Stimulated activated naive CD8-positive, alpha-beta T cell treated with anti-CD3 and anti-CD28 coated beads, Interleukin-15, amount 100 ng/mL, for 72 hours (primary cell): Measurements from ENCODE around the gene ARL8B.
"Not testable (repeated sequence)": the region's sequence is repeated elsewhere in the genome, so short reads cannot be mapped to it uniquely, and the experiment has no call there.

Experiments
- ATAC-seq: fragments of 150-1000 bp; cut with Tn5 transposase; 2 replicates; pipeline ENCODE4 v1.10.0; 2021; ENCODE audit warnings: mild to moderate bottlenecking, moderate library complexity
- DNase-seq, 2 donors: peaks; one replicate each; pipeline ENCODE4 v3.0.0; 2021 to 2022
- H3K27ac Mint-ChIP-seq, 2 donors: one replicate each; pipeline ENCODE4 v1.8.0; 2022; ENCODE audit warnings: mild to moderate bottlenecking in 2 of 2, mixed read lengths in 2 of 2, moderate library complexity in 2 of 2
- H3K27me3 Mint-ChIP-seq: one replicate; pipeline ENCODE4 v1.8.0; 2022; ENCODE audit warnings: mixed read lengths
- H3K4me1 Mint-ChIP-seq: one replicate; pipeline ENCODE4 v1.8.0; 2022; ENCODE audit warnings: mild to moderate bottlenecking, mixed read lengths
- H3K4me3 Mint-ChIP-seq, 2 donors: one replicate each; pipeline ENCODE4 v1.8.0; 2022; ENCODE audit warnings: mild to moderate bottlenecking in 2 of 2, mixed read lengths in 2 of 2, moderate library complexity in 1 of 2
- H3K9me3 Mint-ChIP-seq, 2 donors: one replicate each; pipeline ENCODE4 v1.8.0; 2022; ENCODE audit warnings: mixed read lengths in 2 of 2

The ARL8B gene

GRCh38 chr3:5133239-5134018, 11.3 kb downstream of the ARL8B start:
- peak overlapping the region in 1 of 2 donors; percentile 28 for H3K27ac Mint-ChIP-seq
- DNase-seq, result no peak
- no peaks in the 10 kb centered on the region for H3K9me3 Mint-ChIP-seq
- H3K27me3 Mint-ChIP-seq, result no peaks in the 10 kb centered on the region
- peaks cover 48% of the 10 kb centered on the region for H3K4me1 Mint-ChIP-seq
- no peak for ATAC-seq
- H3K4me3 Mint-ChIP-seq, result no peak overlapping the region

- Mint-ChIP-seq H3K4me1 (peaks cover 54% of the 10 kb centered on the region), H3K9me3 (no peaks in the 10 kb centered on the region), H3K27me3 (no peaks in the 10 kb centered on the region), H3K27ac (peak overlapping the region in 1 of 2 donors; percentile 6), H3K4me3 (no peak overlapping the region)
- DNase-seq (no peak), ATAC-seq (no peak)
Measured at GRCh38 chr3:5134019-5134391, 11.9 kb downstream of the ARL8B start.

- no peak overlapping the region for H3K27ac Mint-ChIP-seq
- no peaks in the 10 kb centered on the region for H3K27me3 Mint-ChIP-seq
- H3K4me1 Mint-ChIP-seq, result peaks cover 59% of the 10 kb centered on the region
- H3K4me3 Mint-ChIP-seq, result no peak overlapping the region
- DNase-seq (no peak), ATAC-seq (no peak)
- no peaks in the 10 kb centered on the region for H3K9me3 Mint-ChIP-seq
Measured at GRCh38 chr3:5134499-5134898, 12.4 kb downstream of the ARL8B start.

GRCh38 chr3:5136211-5136918, 14.3 kb downstream of the ARL8B start:
- Mint-ChIP-seq H3K27ac (peak overlapping the region; percentile 83 to 84), H3K4me3 (no peak overlapping the region), H3K27me3 (no peaks in the 10 kb centered on the region), H3K9me3 (no peaks in the 10 kb centered on the region), H3K4me1 (peaks cover 71% of the 10 kb centered on the region)
- peak; percentile 31 to 38 for DNase-seq
- ATAC-seq, result peak; percentile 94

- ATAC-seq, result peak; percentile 54
- Mint-ChIP-seq H3K4me3 (peak overlapping the region in 1 of 2 donors; percentile 45), H3K27me3 (no peaks in the 10 kb centered on the region), H3K27ac (peak overlapping the region; percentile 61 to 84), H3K9me3 (peaks cover 0 to 3% of the 10 kb centered on the region in 2 donors), H3K4me1 (peaks cover 75% of the 10 kb centered on the region)
- DNase-seq, result no peak
Measured at GRCh38 chr3:5136919-5137429, 14.9 kb downstream of the ARL8B start.

- H3K27ac Mint-ChIP-seq, result peak overlapping the region; percentile 90 to 95
- peak overlapping the region in 1 of 2 donors; percentile 44 for H3K4me3 Mint-ChIP-seq
- peaks cover 67% of the 10 kb centered on the region for H3K4me1 Mint-ChIP-seq
Measured at GRCh38 chr3:5138214-5138981, 16.3 kb downstream of the ARL8B start.

GRCh38 chr3:5140230-5140621, 18.1 kb downstream of the ARL8B start:
- Mint-ChIP-seq H3K27ac (peak overlapping the region; percentile 34 to 90), H3K4me3 (peak overlapping the region; percentile 63 to 64), H3K9me3 (peaks cover 0 to 15% of the 10 kb centered on the region in 2 donors), H3K4me1 (peaks cover 71% of the 10 kb centered on the region), H3K27me3 (no peaks in the 10 kb centered on the region)
- ATAC-seq (peak; percentile 48), DNase-seq (no peak)

More at GRCh38 chr3:5138214-5138981, 16.3 kb downstream of the ARL8B start:
- H3K9me3 Mint-ChIP-seq, result peaks cover 0 to 6% of the 10 kb centered on the region in 2 donors
- H3K27me3 Mint-ChIP-seq, result no peaks in the 10 kb centered on the region
- no peak for DNase-seq
- no peak for ATAC-seq

GRCh38 chr3:5140839-5141238, 18.7 kb downstream of the ARL8B start:
- no peak for ATAC-seq
- H3K4me3 Mint-ChIP-seq, result peak overlapping the region in 1 of 2 donors; percentile 29
- peaks cover 2 to 15% of the 10 kb centered on the region in 2 donors for H3K9me3 Mint-ChIP-seq
- no peak overlapping the region for H3K27ac Mint-ChIP-seq
- H3K27me3 Mint-ChIP-seq, result no peaks in the 10 kb centered on the region
- H3K4me1 Mint-ChIP-seq, result peaks cover 71% of the 10 kb centered on the region
- DNase-seq, result no peak

- DNase-seq, result no peak
- H3K27me3 Mint-ChIP-seq, result no peaks in the 10 kb centered on the region
- H3K4me1 Mint-ChIP-seq, result peaks cover 63% of the 10 kb centered on the region
- H3K27ac Mint-ChIP-seq, result peak overlapping the region in 1 of 2 donors; percentile 25
- H3K9me3 Mint-ChIP-seq, result peaks cover 9 to 19% of the 10 kb centered on the region in 2 donors
- no peak overlapping the region for H3K4me3 Mint-ChIP-seq
- ATAC-seq, result no peak
Measured at GRCh38 chr3:5141760-5142159, 19.7 kb downstream of the ARL8B start.

- H3K27me3 Mint-ChIP-seq, result no peaks in the 10 kb centered on the region
- no peak overlapping the region for H3K4me3 Mint-ChIP-seq
- H3K27ac Mint-ChIP-seq, result no peak overlapping the region
- DNase-seq (no peak), ATAC-seq (no peak)
- peaks cover 18 to 31% of the 10 kb centered on the region in 2 donors for H3K9me3 Mint-ChIP-seq
- H3K4me1 Mint-ChIP-seq, result peaks cover 52% of the 10 kb centered on the region
Measured at GRCh38 chr3:5143464-5143863, 21.4 kb downstream of the ARL8B start.

GRCh38 chr3:5144316-5144994, 22.4 kb downstream of the ARL8B start:
- Mint-ChIP-seq H3K27me3 (no peaks in the 10 kb centered on the region), H3K9me3 (peaks cover 18 to 31% of the 10 kb centered on the region in 2 donors), H3K4me3 (no peak overlapping the region), H3K4me1 (peaks cover 52% of the 10 kb centered on the region), H3K27ac (peak overlapping the region in 1 of 2 donors; percentile 64)
- ATAC-seq (no peak), DNase-seq (no peak)

- H3K27ac Mint-ChIP-seq, result no peak overlapping the region
- peaks cover 52% of the 10 kb centered on the region for H3K4me1 Mint-ChIP-seq
- H3K9me3 Mint-ChIP-seq, result peaks cover 18 to 31% of the 10 kb centered on the region in 2 donors
- H3K4me3 Mint-ChIP-seq, result no peak overlapping the region
- H3K27me3 Mint-ChIP-seq, result no peaks in the 10 kb centered on the region
- no peak for ATAC-seq
- DNase-seq, result no peak
Measured at GRCh38 chr3:5145120-5145519, 23.0 kb downstream of the ARL8B start.

GRCh38 chr3:5147152-5147551, 25.1 kb downstream of the ARL8B start:
- not testable (repeated sequence) for ATAC-seq, DNase-seq, H3K27me3 Mint-ChIP-seq, H3K4me3 Mint-ChIP-seq, H3K27ac Mint-ChIP-seq
- Mint-ChIP-seq H3K9me3 (peaks cover 18 to 26% of the 10 kb centered on the region in 2 donors), H3K4me1 (peaks cover 32% of the 10 kb centered on the region)

GRCh38 chr3:5149306-5149880, 27.3 kb downstream of the ARL8B start:
- Mint-ChIP-seq H3K27ac (no peak overlapping the region), H3K4me3 (no peak overlapping the region), H3K27me3 (no peaks in the 10 kb centered on the region), H3K9me3 (peaks cover 23 to 27% of the 10 kb centered on the region in 2 donors), H3K4me1 (peaks cover 40% of the 10 kb centered on the region)
- ATAC-seq (no peak), DNase-seq (no peak)
